Measurements from ENCODE around the gene GPR146.
"Not testable (repeated sequence)": the region's sequence is repeated elsewhere in the genome, so short reads cannot be mapped to it uniquely, and the experiment has no call there.

The GPR146 gene

GRCh38 chr7:1025743-1026581, 18.4 kb upstream of the GPR146 start:
- DNase-seq (ENCODE audit: low read depth in 2 of 2), result no peak

DNA sequence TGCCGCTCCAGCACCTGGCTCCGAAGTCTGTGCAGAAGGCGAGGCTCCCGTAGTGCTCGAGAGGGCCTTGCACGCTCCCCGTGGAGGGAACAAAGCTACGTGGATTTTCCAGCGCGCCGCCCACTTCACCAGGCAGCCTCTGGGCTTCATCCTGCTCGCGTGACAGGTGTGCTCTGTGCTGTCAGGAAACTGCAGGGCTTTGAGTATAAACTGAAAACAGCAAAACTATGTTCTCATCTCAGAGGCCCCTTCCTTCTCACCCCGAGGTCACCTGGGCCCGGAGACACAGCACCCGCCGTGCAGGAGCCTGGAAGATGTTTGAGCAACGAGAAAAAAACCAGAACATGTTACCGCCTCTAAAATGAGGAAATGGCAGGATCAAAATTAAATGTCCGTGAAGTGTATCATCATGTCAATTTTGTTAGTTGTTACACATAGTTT, 17.6 kb upstream of the GPR146 start:
- no peak for DNase-seq (ENCODE audit: low read depth in 2 of 2)

- DNase-seq (ENCODE audit: low read depth in 2 of 2), result no peak
These were observed 16.9 kb upstream of the GPR146 start for GRCh38 chr7:1027242-1028043.

- DNase-seq (ENCODE audit: low read depth in 2 of 2), result peak; percentile 54
These were observed 16.1 kb upstream of the GPR146 start for GRCh38 chr7:1028044-1028770.

GRCh38 chr7:1028775-1029636, 15.3 kb upstream of the GPR146 start:
- DNase-seq (ENCODE audit: low read depth in 2 of 2), result no peak

DNA sequence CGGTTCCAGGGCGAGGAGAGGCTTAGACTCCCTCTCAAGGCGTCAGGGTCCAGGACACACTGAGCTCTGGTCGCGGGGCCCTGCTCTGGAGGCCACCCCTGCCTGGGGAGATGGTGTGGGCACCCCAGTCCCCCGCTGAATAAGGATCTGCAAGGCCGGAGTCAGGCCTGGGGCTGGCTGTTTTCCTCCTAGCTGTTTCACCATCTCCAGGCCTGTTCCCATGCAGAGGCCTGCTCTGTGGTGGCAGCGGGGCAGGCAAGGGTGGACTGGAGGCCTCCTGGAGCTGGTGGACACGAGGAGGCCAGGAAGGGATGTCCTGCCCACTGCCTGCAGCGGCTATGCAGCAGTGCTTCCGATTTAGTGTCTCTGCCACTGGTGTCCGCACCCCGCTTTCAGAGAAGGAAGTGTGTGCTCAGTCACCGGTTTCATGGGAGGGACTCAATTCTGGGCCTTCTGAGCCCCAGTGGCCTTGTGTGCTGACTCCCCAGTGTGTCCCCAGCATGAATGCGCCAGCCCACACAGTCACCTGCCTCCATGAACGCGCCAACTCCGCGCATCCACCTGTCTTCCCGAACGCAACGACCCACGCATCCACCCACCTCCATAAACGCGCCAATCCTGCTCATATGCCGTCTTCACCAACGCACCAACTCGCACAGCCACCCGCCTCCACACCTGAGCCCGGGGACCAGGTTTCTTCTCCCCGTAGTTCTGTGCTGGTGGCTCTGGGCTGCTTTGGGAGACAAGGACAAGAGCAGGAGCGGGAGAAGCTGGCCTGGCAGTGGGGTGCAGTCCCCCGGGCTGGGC, 14.5 kb upstream of the GPR146 start:
- no peak for DNase-seq (ENCODE audit: low read depth in 2 of 2)

DNA sequence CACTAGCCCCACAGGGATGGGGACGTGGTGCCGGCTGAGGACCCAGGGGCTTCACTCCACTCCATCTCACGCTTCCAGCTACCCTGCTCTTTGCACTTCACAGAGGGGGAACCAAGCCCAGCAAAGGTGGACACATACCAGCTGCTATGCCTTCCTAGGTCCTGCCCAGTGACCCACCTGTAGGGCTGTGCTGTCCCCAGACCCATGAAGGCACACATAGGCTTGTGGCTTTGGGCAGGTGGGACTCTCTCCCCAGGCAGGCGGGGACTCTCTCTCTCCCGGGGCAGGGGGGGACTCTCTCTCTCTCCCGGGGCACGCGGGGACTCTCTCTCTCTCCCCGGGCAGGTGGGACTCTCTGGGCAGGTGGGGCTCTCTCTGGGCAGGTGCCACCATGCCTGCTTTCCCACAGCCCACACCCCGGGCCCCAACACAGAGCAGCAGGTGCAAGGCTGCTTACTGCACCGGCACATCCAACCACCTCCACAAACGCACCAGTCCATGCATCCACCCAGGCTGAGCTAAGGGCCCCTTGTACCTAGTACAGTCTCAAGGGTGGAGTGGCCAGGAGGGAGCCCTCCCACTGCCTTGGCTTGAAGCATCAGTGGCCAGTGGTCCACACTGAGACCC, 13.8 kb upstream of the GPR146 start:
- DNase-seq (ENCODE audit: low read depth in 2 of 2), result no peak

GRCh38 chr7:1031716-1032455, 12.5 kb upstream of the GPR146 start:
- DNase-seq (ENCODE audit: low read depth in 2 of 2), result no peak

DNA sequence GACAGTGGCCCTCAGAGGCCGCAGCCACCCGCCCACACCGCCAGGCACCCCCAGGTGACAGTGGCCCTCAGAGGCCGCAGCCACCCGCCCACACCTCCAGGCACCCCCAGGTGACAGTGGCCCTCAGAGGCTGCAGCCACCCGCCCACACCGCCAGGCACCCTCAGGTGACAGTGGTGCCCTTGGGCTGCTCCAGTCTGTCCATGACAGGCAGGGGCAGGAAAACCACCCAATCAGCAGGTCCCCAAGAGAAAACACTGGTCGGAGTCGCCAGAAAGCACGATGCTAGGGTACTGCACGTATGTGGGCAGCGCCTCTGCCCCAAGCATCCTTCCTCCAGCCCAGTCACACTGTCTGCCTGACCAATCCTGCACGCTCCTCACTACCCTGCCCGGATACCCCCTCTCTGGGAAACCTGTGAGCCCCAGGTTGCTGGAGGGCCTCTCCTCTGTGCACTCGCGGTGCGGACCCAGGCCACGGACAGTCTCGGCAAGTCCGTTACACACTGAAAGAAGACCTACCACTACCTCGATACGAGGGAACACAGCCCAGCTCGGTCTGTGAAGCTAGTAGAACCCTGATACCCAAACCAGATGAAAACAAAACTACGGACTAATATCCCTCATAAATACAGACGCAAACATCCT, 11.7 kb upstream of the GPR146 start:
- DNase-seq (ENCODE audit: low read depth in 2 of 2), result no peak

- no peak for DNase-seq (ENCODE audit: low read depth in 2 of 2)
These were observed 10.7 kb upstream of the GPR146 start for GRCh38 chr7:1033546-1034145.

GRCh38 chr7:1034769-1035168, 9.6 kb upstream of the GPR146 start:
- not testable (repeated sequence) for DNase-seq (ENCODE audit: low read depth in 2 of 2)

DNA sequence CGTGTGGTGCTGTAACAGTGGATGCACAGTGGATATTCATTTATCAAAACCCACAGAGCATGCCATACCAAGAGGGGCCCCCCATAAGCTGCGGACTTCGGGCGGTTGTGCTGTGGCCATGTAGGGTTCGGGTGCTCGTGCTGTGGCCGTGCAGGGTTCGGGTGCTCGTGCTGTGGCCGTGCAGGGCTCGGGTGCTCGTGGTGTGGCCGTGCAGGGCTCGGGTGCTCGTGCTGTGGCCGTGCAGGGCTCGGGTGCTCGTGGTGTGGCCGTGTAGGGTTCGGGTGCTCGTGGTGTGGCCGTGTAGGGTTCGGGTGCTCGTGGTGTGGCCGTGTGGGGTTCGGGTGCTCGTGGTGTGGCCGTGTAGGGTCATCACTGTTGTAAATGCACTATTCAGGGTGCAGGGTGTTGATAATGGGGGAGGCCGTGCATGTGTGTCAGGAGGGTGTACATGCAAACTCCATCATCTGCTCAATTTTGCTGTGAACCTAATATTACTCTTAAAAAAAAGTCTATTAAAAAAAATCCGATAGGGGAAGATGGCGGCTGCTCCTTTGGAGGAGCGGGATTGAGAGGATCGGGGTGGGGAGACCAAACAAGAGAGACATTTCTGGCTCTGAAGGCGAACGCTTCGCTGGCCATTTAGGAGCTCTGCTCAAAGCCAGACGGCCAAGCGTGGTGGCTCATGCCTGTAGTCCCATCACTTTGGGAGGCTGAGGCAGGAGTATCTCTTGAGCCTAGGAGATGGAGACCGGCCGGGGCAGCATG, 8.0 kb upstream of the GPR146 start:
- DNase-seq (ENCODE audit: low read depth in 2 of 2), result not testable (repeated sequence)

- not testable (repeated sequence) for DNase-seq (ENCODE audit: low read depth in 2 of 2)
These were observed 4.1 kb upstream of the GPR146 start for GRCh38 chr7:1040233-1040632.

DNA sequence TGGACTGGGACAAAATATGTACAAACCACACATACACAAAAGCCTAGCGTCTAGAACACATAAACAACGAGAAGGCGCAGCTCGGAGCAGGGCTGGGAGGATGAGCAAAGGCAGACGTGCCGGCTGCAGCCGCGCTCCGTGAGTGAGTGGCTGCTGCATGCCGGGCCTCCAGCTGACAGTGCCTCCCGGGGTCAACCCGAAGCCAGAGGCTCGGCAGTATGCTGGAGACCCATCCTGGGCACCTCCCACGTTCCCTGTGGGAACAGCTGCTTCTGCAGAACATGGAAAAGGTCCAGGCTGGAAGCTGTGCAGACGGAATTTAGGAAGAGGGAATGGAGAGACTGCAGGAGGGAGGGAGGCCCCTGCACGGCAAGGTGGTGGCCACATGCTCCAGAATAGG, 3.6 kb upstream of the GPR146 start:
- DNase-seq (ENCODE audit: low read depth in 2 of 2), result no peak

DNA sequence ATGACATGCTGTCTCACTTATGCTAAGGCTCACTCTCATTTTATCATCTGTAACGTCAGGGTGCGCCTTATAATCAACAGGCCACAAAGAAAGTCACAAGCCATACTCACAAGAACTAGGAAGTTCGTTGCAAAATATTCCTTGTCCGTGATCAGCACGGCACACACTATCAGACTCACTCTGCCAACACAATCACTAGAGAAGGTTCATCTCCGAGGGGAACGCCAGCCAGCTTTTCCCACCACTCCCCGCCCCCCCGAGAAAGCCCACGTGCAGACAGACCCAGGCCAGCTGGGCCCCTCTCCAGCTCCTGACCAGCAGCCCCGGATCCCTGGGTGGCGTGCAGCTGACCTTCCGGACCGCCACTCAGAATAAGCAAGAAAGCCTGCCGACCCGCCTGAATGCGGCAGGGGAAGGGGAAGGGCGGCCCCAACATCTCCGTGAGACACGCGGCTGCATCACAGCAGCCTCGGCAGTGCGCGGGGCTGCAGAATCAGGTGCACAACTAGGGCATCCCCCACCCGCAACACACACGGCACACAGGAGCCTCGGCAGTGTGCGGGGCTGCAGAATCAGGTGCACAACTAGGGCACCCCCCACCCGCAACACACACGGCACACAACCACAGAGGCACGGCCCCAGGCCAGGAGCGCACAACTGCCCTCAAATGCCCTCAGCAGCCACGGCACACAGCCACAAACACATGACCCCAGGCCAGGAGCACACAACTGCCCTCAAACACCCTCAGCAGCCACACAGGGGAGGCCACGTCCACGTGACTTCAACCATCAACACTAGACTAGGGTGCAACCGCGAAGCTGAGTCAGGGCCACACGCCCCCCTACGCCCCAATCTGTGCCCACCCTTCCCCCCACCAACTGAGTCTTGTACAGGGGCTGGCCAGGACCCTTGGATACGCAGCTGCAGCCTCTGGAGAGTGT, 2.5 kb upstream of the GPR146 start:
- DNase-seq (ENCODE audit: low read depth in 2 of 2), result no peak

GRCh38 chr7:1042492-1042833, 1.9 kb upstream of the GPR146 start:
- no peak for DNase-seq (ENCODE audit: low read depth in 2 of 2)
